Measurements from ENCODE around the gene WFIKKN2.

- TF ChIP-seq GLIS1 (tag by site-specific recombination; IDR thresholded peaks at IDR 0.05) (no peak), ZNF670 (tag by site-specific recombination; IDR thresholded peaks at IDR 0.05; ENCODE audit: low read depth) (no peak), ZNF280D (tag by site-specific recombination; IDR thresholded peaks at IDR 0.05) (no peak), YY1 (tag by site-specific recombination; IDR thresholded peaks at IDR 0.05) (no peak), ZNF785 (tag by site-specific recombination; IDR thresholded peaks at IDR 0.05) (no peak), ZNF391 (tag by site-specific recombination; IDR thresholded peaks at IDR 0.05; ENCODE audit: borderline replicate concordance, low read depth) (no peak), ZNF416 (tag by site-specific recombination; IDR thresholded peaks at IDR 0.05) (no peak), ZNF274 (IDR thresholded peaks at IDR 0.05; ENCODE audit: low read length) (no peak), ZNF274 (tag by site-specific recombination; IDR thresholded peaks at IDR 0.05; ENCODE audit: borderline replicate concordance) (no peak), PBX3 (CRISPR knock-in tag; IDR thresholded peaks at IDR 0.05) (no peak)
These were observed 15.3 kb downstream of the WFIKKN2 start for GRCh38 chr17:50850640-50851039.

All from HEK293 (cell line).